ENCODE measurements around the gene OTUD4.
A peak's percentile ranks its signal among the peaks of the same experiment; 100 is the strongest.

OTUD4 gene

DNA sequence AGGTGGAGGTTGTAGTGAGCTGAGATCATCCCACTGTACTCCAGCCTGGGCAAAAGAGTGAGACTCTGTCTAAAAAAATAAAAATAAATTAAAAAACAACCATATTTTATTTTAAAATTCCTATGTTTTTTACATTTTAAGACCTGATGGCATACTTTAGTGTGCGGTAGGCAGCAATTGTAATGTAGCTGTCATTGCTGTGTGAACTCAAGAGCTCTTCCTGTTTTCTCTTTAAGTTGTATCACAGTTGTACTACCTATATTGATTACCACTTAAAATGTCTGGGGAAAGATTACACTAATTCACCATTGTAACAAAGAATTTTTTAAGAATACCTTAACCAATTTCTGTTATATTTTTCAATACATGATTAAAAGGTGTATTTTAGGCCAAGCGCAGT, 55.0 kb downstream of the OTUD4 start:
- DNase-seq (ENCODE audit: low spot score) = no peak

DNA sequence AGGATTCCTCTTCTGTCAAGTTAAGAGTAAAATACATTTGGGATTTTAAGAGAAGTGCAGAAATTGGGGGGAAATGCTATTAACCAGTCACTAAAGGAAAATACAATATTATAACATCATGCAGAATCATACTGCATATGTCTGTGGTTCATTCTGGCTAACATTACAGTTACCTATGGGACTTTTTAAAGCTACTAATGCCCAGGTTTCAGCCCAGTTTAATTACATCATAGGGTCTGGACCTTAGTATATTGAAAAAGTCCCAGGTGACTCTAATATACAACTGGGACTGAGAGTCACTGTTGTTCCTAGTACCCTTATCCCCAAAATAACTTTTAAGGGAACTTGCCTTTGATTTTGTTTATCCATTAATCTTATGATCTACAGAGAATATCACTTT, 72.3 kb downstream of the OTUD4 start:
- no peak for DNase-seq (ENCODE audit: low spot score)

DNA sequence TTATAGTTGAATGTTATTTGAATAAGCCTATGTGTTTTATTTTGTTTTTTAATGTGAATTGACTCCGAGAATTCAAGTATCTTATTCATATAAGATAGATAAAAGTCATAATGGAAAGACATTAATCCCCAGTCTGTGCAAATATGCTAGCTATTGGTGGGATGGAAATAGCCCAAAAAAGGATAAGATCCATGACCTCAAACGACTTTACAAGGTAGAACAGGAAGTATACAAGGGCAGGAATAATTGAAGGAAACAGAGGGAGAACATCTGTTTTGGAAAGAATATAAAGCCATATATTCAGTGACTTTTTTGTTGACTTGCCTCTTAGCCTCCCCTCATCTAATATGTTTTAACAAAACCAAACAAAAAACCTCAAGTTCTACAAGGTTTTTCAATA, 73.3 kb downstream of the OTUD4 start:
- DNase-seq (ENCODE audit: low spot score) = no peak

DNA sequence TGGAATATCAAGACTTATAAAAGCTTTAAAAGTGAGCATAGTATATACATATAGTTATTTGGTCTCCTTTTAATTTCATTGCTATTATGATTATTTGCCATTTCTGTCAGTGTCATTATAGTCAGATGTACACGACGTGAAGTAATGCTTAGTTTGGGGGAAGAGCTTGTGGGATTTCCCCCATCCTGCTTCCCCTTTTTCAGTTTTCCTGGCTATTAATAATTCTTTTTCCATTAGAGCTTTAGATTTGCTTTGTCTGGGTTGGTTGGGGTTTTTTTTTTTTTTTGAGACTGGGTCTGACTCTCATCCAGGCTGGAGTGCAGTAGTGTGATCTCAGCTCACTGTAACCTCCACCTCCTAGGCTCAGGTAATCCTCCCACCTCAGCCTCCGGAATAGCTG, 76.9 kb downstream of the OTUD4 start:
- DNase-seq (ENCODE audit: low spot score) = no peak

DNA sequence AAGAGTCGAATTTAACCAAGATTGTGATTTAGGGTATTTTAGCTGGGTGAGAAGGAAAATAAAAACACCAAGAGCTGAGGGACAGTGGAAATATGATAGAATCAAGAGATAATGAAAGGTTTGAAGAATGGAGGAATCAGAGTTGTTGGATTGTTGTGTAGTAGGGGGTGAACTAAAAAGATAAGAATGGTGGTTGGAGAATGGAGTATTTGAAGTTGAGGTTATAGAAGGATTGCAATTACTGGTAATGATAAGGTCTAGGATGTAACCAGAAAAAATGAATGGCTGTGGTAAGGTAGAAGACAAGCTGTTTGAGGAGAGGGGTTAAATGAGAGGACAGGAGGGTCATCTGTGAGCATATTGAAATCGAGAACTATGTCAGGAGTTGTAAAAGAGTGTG, 77.8 kb downstream of the OTUD4 start:
- no peak for DNase-seq (ENCODE audit: low spot score)

GRCh38 chr4:145101091-145101490, 79.3 kb downstream of the OTUD4 start:
- DNase-seq (ENCODE audit: low spot score) = no peak

GRCh38 chr4:145099653-145100052, 80.7 kb downstream of the OTUD4 start:
- peak; percentile 35 for DNase-seq (ENCODE audit: low spot score)

DNA sequence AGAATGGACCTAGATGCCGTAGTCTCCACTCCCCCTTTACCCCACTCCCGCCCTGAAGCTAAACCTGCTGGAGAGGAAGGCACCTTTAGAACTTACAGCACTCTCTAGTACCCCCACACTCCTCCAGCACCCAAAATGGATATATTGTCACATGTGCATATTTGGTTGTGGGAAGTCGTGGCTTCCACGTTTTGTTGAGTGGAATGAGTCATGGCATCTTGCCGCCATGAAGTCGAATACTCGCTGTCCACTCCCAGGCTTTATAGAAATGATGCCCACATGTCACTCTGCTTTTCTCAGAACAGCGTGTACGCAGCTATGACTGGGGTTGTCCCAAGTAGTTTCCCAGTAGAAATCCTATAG, 81.7 kb downstream of the OTUD4 start:
- DNase-seq (ENCODE audit: low spot score) = peak; percentile 47

DNA sequence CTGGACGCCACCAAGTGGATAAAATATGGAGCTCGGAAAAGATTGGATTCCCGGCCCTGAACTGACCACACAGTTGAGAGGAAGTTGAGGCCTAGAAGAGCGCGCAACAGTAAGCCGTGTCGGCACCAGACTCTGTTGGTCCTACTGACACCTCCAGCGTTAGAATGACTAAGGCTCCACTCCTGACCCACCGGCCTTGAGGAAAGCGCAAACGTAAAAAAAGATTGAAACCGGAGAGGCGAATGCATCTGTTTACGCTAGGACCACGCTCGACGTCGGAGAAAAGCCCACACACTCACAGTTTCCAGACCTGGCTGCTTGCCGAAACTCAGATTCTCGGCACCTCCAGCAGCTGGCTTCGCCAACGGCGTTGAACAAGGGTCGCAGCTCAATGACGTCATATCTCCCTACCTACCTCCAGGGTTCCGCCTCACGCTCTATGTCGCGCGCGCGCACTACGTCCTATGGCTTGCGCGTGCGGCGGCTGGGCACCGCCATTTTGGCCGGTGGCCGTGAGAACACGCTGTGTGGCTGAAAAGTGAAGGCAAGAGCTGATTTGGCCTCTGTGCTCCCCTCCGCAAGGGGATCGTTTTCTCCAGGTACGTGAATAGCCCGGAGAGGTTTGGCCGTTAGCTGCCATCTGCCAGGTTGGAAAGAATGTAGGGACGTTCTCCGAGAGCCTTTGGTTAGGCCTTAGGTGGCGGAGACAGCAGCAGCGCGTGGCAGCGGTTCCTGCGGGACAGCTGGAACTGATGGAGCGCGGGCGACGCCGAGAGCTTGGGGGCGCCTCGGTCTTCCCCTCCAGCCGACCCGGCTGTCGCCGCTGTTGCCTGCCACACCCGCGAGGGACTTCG, 82.3 kb downstream of the OTUD4 start, which contains the start of the genes ABCE1 and ANAPC10:
TSS of gene ABCE1 (plus strand) at position 491 of the 854 bp plus-strand sequence. CDS start 6,102 bp downstream, outside the sequence.
TSS of gene ANAPC10 (minus strand) at position 376 of the 854 bp plus-strand sequence. CDS start 2,097 bp downstream, outside the sequence.
- peak; percentile 92 for DNase-seq (ENCODE audit: low spot score)

- no peak for DNase-seq (ENCODE audit: low spot score)
Observed at GRCh38 chr4:145097331-145097820, 83.0 kb downstream of the OTUD4 start.

GRCh38 chr4:145093638-145094037, 86.8 kb downstream of the OTUD4 start:
- DNase-seq (ENCODE audit: low spot score) = no peak

GRCh38 chr4:145090380-145090779, 90.0 kb downstream of the OTUD4 start:
- DNase-seq (ENCODE audit: low spot score) = no peak

DNA sequence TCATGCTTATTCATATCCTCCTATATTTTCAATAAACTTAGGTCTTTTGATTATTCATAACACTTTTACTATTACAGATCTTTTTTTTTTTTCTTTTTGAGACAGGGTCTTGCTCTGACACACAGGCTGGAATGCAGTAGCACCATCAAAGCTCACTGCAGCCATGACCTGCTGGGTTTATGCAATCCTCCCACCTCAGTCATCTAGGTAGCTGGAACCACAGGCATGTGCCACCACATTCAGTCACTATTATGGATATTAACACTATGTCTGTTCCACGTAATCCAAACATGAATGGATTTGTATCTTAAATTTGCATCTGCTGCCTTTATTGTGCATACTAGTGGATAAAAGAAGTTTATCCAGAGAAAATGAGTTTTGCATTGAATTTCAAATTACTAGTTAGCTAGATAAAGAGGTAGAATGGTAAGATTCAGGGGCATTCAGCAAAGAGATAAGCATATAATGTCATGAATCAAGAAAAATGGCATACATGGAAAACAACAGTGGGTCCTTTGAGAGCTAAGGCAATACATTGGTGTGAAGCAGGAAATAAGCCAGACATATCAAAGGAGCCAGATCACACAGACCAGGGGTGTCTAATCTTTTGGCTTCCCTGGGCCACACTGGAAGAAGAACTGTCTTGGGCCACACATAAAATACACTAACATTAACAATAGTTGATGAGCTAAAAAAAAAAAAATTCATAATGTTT, 96.3 kb downstream of the OTUD4 start:
- DNase-seq (ENCODE audit: low spot score) = no peak

Data from globus pallidus (tissue), 1 donor.